Activated CD4-positive, alpha-beta T cell treated with anti-CD3 and anti-CD28 coated beads, Interleukin-2, amount 10 ng/mL, durations not matched to agents 24 days and 14 days (primary cell): ENCODE results near the gene SLC13A3. TPM values are rescaled to one million over a fixed set of nuclear protein-coding genes. Genes with fewer than 3 reads are reported as not detected.

Experiments used
- DNase-seq: peaks from one replicate; pipeline ENCODE4 v3.0.0; 2022
- H3K27ac Mint-ChIP-seq: one replicate; pipeline ENCODE4 v1.8.0; 2022; ENCODE audit warnings: mild to moderate bottlenecking, mixed read lengths
- H3K27me3 Mint-ChIP-seq: one replicate; pipeline ENCODE4 v1.8.0; 2022; ENCODE audit warnings: mixed read lengths
- H3K36me3 Mint-ChIP-seq: one replicate; pipeline ENCODE4 v1.8.0; 2022; ENCODE audit warnings: low read depth, mild to moderate bottlenecking, mixed read lengths
- H3K4me1 Mint-ChIP-seq: one replicate; pipeline ENCODE4 v1.8.0; 2021; ENCODE audit warnings: mixed read lengths
- H3K4me3 Mint-ChIP-seq: one replicate; pipeline ENCODE4 v1.8.0; 2022; ENCODE audit warnings: mild to moderate bottlenecking, moderate library complexity, mixed read lengths
- H3K9me3 Mint-ChIP-seq: one replicate; pipeline ENCODE4 v1.8.0; 2021; ENCODE audit warnings: mixed read lengths
- intact Hi-C: fragments of 100-400 bp; cut with micrococcal nuclease; formaldehyde crosslinking; loops from one replicate; pipeline ENCODE4 v1.15.1; 2023
- total RNA-seq: library from RNA; stranded (reverse); gene quantifications from 2 replicates; pipeline ENCODE4 v1.2.3, GENCODE V29; 2022

SLC13A3 gene
- total RNA-seq, 1 donor from 2014 or later: not detected

DNA sequence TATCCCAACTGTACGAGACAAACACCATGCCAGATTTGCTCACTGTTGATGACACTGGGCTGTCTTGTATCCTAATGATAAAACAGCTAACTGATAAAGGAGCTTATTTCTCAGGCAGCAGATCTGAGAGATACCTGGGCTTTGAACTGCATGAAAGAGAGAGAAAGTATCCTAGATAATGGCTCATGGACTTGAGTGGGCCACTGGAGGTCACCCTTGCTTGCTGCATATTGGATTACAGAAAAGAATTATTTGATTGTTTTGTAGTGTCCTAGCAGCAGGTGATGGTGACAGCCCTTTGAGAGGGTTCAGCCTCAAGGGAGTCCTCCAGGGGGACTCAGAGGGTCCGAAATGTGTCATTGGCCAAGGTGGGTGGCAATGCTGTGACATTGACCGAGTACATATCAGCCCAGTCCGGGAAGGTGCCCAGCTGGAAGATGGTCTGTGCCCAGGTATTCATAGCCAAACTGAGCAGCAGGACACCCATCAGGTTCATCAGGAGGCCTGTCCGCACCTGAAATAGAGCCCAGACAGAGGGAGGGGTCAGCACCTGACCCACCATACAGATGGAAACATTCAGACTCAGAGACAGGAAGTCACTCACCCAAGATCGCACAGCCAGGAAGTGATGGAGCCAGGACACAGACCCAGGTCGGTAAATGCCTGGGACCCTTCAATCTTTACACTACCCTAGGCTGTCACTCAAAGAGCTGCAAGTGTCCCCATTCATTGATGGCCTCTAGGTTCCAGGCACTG is 91.4 kb downstream of the SLC13A3 start:
- H3K36me3 Mint-ChIP-seq: no peaks in the 10 kb centered on the region
- intact Hi-C loops: loop anchor here (5.0 kb wide), 1 partner anchor 38 kb away; no protein-coding TSS in a partner anchor
- no peak overlapping the region for H3K4me3 Mint-ChIP-seq
- peak overlapping the region; percentile 29 for H3K27ac Mint-ChIP-seq
- DNase-seq: no peak
- H3K4me1 Mint-ChIP-seq: peaks cover 46% of the 10 kb centered on the region
- no peaks in the 10 kb centered on the region for H3K9me3 Mint-ChIP-seq
- H3K27me3 Mint-ChIP-seq: no peaks in the 10 kb centered on the region

GRCh38 chr20:46559001-46559400 is 92.3 kb downstream of the SLC13A3 start:
- Mint-ChIP-seq H3K9me3 (no peaks in the 10 kb centered on the region), H3K4me1 (peaks cover 51% of the 10 kb centered on the region), H3K36me3 (no peaks in the 10 kb centered on the region), H3K27ac (peak overlapping the region; percentile 84), H3K27me3 (no peaks in the 10 kb centered on the region), H3K4me3 (no peak overlapping the region)
- DNase-seq: no peak
- intact Hi-C loops: no loop called here

GRCh38 chr20:46558511-46558959 is 92.7 kb downstream of the SLC13A3 start:
- no peaks in the 10 kb centered on the region for H3K36me3 Mint-ChIP-seq
- DNase-seq: peak; percentile 63
- H3K4me1 Mint-ChIP-seq: peaks cover 53% of the 10 kb centered on the region
- intact Hi-C loops: loop anchor here (1.0 kb wide), 1 partner anchor 13 kb away; no protein-coding TSS in a partner anchor
- no peaks in the 10 kb centered on the region for H3K9me3 Mint-ChIP-seq
- no peaks in the 10 kb centered on the region for H3K27me3 Mint-ChIP-seq
- H3K4me3 Mint-ChIP-seq: peak overlapping the region; percentile 45
- H3K27ac Mint-ChIP-seq: peak overlapping the region; percentile 84

- peaks cover 64% of the 10 kb centered on the region for H3K4me1 Mint-ChIP-seq
- DNase-seq: no peak
- intact Hi-C loops: no loop called here
These were observed 93.9 kb downstream of the SLC13A3 start for GRCh38 chr20:46557231-46557956.

DNA sequence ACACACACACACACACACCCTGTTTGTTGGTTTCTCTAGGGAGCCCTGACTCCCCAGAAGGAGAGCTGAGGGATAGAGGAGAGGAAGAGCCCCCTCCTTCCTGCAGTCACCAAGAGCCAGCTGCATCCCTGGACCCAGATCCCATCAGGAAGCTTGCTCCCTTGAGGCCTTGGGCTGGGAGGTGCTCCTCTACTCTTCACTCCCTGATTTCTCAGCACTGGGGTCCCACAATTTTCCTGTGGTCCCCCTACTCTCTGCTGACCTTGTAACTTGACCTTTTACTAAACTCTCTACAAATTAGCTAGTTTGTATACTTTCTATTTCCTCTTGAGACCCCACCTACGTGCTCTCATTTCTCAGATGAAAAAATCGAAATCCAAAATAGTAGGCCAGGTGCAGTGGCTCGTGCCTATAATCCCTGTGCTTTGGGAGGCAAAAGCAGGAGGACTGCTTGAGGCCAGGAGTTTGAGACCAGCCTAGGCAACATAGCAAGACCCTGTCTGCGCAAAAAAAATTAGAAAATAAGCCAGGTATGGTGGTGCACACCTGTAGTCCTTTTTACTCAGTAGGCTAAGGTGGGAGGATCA is 95.8 kb downstream of the SLC13A3 start:
- DNase-seq: no peak
- Mint-ChIP-seq H3K27me3 (no peaks in the 10 kb centered on the region), H3K4me3 (no peak overlapping the region), H3K36me3 (no peaks in the 10 kb centered on the region), H3K4me1 (peaks cover 73% of the 10 kb centered on the region), H3K9me3 (no peaks in the 10 kb centered on the region), H3K27ac (no peak overlapping the region)
- intact Hi-C loops: no loop called here

More at GRCh38 chr20:46557231-46557956, 93.9 kb downstream of the SLC13A3 start:
- Mint-ChIP-seq H3K9me3 (no peaks in the 10 kb centered on the region), H3K27ac (peak overlapping the region; percentile 72), H3K27me3 (no peaks in the 10 kb centered on the region), H3K36me3 (no peaks in the 10 kb centered on the region), H3K4me3 (no peak overlapping the region)

DNA sequence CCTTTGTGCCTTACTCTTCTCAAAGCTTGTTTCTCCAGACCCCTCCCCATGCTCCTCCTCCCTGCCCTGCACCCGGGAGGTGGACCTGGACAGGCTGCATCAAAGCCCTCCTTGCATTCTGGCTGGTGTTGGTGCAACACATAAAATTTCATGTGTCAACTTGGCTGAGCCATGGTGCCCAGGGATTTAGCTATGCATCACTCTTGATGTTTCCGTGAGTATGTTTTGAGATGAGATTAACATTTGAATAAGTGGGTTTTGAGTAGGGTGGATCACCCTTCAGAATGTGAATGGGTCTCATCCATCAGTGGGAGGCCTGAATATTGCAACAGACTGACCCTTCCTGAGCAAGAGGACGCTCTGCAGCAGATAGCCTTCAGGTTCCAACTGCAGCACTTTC is 96.4 kb downstream of the SLC13A3 start:
- H3K4me3 Mint-ChIP-seq: no peak overlapping the region
- DNase-seq: no peak
- peaks cover 71% of the 10 kb centered on the region for H3K4me1 Mint-ChIP-seq
- intact Hi-C loops: no loop called here
- no peak overlapping the region for H3K27ac Mint-ChIP-seq
- H3K36me3 Mint-ChIP-seq: no peaks in the 10 kb centered on the region
- no peaks in the 10 kb centered on the region for H3K9me3 Mint-ChIP-seq
- H3K27me3 Mint-ChIP-seq: no peaks in the 10 kb centered on the region

GRCh38 chr20:46553926-46554325 is 97.3 kb downstream of the SLC13A3 start:
- intact Hi-C loops: loop anchor here (1.0 to 2.0 kb wide), 2 partner anchors 9 to 135 kb away; partner anchors contain the start of gene TP53RK
- Mint-ChIP-seq H3K27ac (no peak overlapping the region), H3K27me3 (no peaks in the 10 kb centered on the region), H3K4me1 (peaks cover 66% of the 10 kb centered on the region), H3K9me3 (no peaks in the 10 kb centered on the region), H3K36me3 (no peaks in the 10 kb centered on the region), H3K4me3 (no peak overlapping the region)
- no peak for DNase-seq

GRCh38 chr20:46552460-46553420 is 98.5 kb downstream of the SLC13A3 start:
- Mint-ChIP-seq H3K36me3 (no peaks in the 10 kb centered on the region), H3K9me3 (no peaks in the 10 kb centered on the region), H3K4me1 (peaks cover 57% of the 10 kb centered on the region), H3K4me3 (peak overlapping the region; percentile 79), H3K27me3 (no peaks in the 10 kb centered on the region), H3K27ac (peak overlapping the region; percentile 94)
- intact Hi-C loops: loop anchor here (1.0 to 2.0 kb wide), 2 partner anchors 7 to 136 kb away; partner anchors contain the start of gene TP53RK
- peak; percentile 88 for DNase-seq

- Mint-ChIP-seq H3K27ac (peak overlapping the region; percentile 94), H3K9me3 (no peaks in the 10 kb centered on the region), H3K36me3 (no peaks in the 10 kb centered on the region), H3K4me1 (peaks cover 49% of the 10 kb centered on the region), H3K4me3 (peak overlapping the region; percentile 79), H3K27me3 (no peaks in the 10 kb centered on the region)
- intact Hi-C loops: loop anchor here (2.0 kb wide), 1 partner anchor 137 kb away; the partner anchor contains the start of gene TP53RK
- peak; percentile 61 for DNase-seq
These were observed 99.5 kb downstream of the SLC13A3 start for GRCh38 chr20:46551522-46552381.

- Mint-ChIP-seq H3K4me1 (peaks cover 51% of the 10 kb centered on the region), H3K9me3 (no peaks in the 10 kb centered on the region), H3K27ac (peak within 1 kb of the TSS; percentile 14), H3K36me3 (no peaks in the 10 kb centered on the region), H3K4me3 (no peak within 1 kb of the TSS), H3K27me3 (no peaks in the 10 kb centered on the region)
- DNase-seq: no peak
- intact Hi-C loops: no loop called here
These were observed 100.8 kb downstream of the SLC13A3 start, which contains the start of gene OCSTAMP for GRCh38 chr20:46550461-46550860. Gene OCSTAMP, minus strand, starts transcription at chr20:46550654. Its CDS starts 94 bp downstream, at chr20:46550560.

DNA sequence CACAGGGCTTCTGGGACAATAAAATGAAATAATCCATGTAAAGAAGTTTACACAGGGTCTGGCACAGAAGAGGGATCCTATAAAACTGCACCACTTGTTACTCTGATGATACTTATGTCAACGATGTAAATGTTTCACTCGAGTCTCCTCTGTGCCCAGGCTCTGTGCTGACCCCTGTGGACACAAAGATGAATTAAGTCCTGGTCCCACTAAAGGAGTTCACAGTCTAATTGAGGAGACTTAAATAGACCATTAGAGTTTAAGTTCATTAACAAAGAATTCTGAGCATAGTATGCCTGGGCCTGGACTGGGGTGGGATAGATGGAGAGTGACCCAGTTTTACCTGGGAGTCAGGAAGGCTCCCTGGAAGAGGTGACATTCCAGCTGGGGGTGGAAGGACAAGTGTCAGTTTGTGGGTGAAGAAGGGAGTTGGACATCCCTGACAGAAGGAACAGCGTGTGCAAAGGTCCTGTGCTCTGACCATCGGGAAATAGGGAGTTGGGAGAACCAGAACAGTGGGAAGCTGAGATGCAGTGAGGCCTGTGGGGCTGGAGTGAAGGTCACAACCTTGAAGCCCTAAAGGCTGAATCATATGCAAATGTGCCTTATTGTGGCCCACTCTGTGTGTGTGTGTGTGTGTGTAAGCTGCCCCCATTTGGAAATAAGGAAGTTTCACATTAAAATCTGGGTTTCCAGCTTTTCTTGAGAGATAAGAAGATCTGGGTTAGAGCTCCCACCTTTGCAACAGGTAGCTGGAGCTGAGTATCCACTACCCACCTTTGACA is 101.9 kb downstream of the SLC13A3 start:
- peaks cover 50% of the 10 kb centered on the region for H3K4me1 Mint-ChIP-seq
- intact Hi-C loops: loop anchor here (5.0 kb wide), 2 partner anchors 37 to 443 kb away; partner anchors contain the start of gene ZNF334
- H3K9me3 Mint-ChIP-seq: no peaks in the 10 kb centered on the region
- H3K27ac Mint-ChIP-seq: no peak overlapping the region
- no peak for DNase-seq
- no peak overlapping the region for H3K4me3 Mint-ChIP-seq
- no peaks in the 10 kb centered on the region for H3K27me3 Mint-ChIP-seq
- no peaks in the 10 kb centered on the region for H3K36me3 Mint-ChIP-seq
